OCI-LY7 (cell line): ENCODE data around the gene NAP1L4.

Source experiments
- CTCF ChIP-seq: fragments of 200-600 bp; sonication (generic); conservative IDR thresholded peaks from 2 replicates; pipeline ENCODE4 v1.5.1; 2014; ENCODE audit warnings: mild to moderate bottlenecking, antibody characterized with exemption, low read length, moderate library complexity, mixed read lengths
- EZH2phosphoT487 ChIP-seq: fragments of 200-600 bp; sonication (generic); IDR thresholded peaks from 2 replicates; pipeline ENCODE4 v1.6.1; 2018; ENCODE audit warnings: low read depth, borderline replicate concordance, mild to moderate bottlenecking, mixed run types, antibody characterized with exemption, low read length, moderate library complexity, mixed read lengths

- TF ChIP-seq CTCF, result no peak
- TF ChIP-seq EZH2phosphoT487, result no peak
Measured at GRCh38 chr11:3022300-3022967, 30.3 kb upstream of the NAP1L4 start.
